DND-41 (cell line): ENCODE data around the gene USP28.
"Not testable (repeated sequence)": the region's sequence is repeated elsewhere in the genome, so short reads cannot be mapped to it uniquely, and the experiment has no call there.

ENCODE experiments used
- EZH2 ChIP-seq: IDR thresholded peaks from 3 replicates; pipeline ENCODE4 v1.6.1; 2012; ENCODE audit warnings: borderline replicate concordance, low read depth, mild to moderate bottlenecking, moderate library complexity, low read length, inconsistent platforms; ENCODE audit not compliant: severe bottlenecking
- TF ChIP-seq, protein P1 (sequence below): IDR thresholded peaks from 2 replicates; pipeline ENCODE4 v1.5.1; 2012; ENCODE audit warnings: borderline replicate concordance, low read length, moderate library complexity, mild to moderate bottlenecking; ENCODE audit not compliant: poor library complexity, severe bottlenecking; ENCODE audit errors: extremely low read depth

DNA sequence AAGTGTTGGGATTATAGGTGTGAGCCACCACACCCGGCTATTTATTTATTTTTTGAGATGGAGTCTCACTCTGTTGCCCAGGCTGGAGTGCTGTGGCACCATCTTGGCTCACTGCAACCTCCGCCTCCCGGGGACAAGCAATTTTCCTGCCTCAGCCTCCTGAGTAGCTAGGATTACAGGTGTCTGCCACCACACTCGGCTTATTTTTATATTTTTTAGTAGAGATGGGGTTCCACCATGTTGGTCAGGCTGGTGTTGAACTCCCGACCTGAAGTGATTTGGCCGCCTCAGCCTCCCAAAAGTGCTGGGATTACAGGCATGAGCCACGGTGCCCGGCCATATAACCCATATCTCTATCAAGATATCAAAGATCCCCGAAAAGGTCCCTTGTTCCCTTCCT is 36.1 kb upstream of the USP28 start:
- TF ChIP-seq, protein P1, sequence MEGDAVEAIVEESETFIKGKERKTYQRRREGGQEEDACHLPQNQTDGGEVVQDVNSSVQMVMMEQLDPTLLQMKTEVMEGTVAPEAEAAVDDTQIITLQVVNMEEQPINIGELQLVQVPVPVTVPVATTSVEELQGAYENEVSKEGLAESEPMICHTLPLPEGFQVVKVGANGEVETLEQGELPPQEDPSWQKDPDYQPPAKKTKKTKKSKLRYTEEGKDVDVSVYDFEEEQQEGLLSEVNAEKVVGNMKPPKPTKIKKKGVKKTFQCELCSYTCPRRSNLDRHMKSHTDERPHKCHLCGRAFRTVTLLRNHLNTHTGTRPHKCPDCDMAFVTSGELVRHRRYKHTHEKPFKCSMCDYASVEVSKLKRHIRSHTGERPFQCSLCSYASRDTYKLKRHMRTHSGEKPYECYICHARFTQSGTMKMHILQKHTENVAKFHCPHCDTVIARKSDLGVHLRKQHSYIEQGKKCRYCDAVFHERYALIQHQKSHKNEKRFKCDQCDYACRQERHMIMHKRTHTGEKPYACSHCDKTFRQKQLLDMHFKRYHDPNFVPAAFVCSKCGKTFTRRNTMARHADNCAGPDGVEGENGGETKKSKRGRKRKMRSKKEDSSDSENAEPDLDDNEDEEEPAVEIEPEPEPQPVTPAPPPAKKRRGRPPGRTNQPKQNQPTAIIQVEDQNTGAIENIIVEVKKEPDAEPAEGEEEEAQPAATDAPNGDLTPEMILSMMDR, result not testable (repeated sequence)
- not testable (repeated sequence) for TF ChIP-seq EZH2
